Ovary (tissue), 9 donors: ENCODE data around the gene ZMIZ2. TPM values are rescaled to one million over a fixed set of nuclear protein-coding genes. Genes with fewer than 3 reads are reported as not detected.
A peak's percentile ranks its signal among the peaks of the same experiment; 100 is the strongest.

Experiments used
- DNase-seq, 5 donors: peaks; one replicate each; pipeline ENCODE4 v3.0.0-alpha.2; 2019 to 2020
- H3K27ac ChIP-seq, 2 donors: fragments of 200-600 bp; one replicate each; pipeline versions ENCODE4 v1.5.1 to v1.8.0; 2019 to 2022
- H3K27me3 ChIP-seq: fragments of 200-600 bp; one replicate; pipeline ENCODE4 v1.8.0; 2022
- H3K36me3 ChIP-seq: fragments of 200-600 bp; sonication (generic); one replicate; pipeline ENCODE4 v1.5.1; 2019
- H3K4me1 ChIP-seq: one replicate; pipeline ENCODE4 v1.8.1; 2013; ENCODE audit warnings: mild to moderate bottlenecking, moderate library complexity; ENCODE audit not compliant: insufficient read depth
- H3K4me3 ChIP-seq: fragments of 200-600 bp; sonication (generic); one replicate; pipeline ENCODE4 v1.5.1; 2017
- H3K9me3 ChIP-seq, 2 donors: fragments of 200-600 bp in 1 of 2; sonication (generic) in 1 of 2; one replicate each; pipeline versions ENCODE4 v1.5.1 to v1.8.1; 2013 to 2019; ENCODE audit warnings: mild to moderate bottlenecking in 1 of 2, moderate library complexity in 1 of 2
- EP300 ChIP-seq: sonication (generic); formaldehyde crosslinking; IDR thresholded peaks from one replicate; pipeline ENCODE4 v1.6.1; 2017; ENCODE audit warnings: antibody characterized with exemption
- POLR2A ChIP-seq: fragments of 450-650 bp; IDR thresholded peaks from one replicate; pipeline ENCODE4 v1.6.1; 2017; ENCODE audit warnings: antibody characterized with exemption, mild to moderate bottlenecking, moderate library complexity
- WGBS, 3 donors: extraction: QIAGEN DNeasy Blood & Tissue Kit in 1 of 3; methylation state at CpG; one replicate each; pipeline versions ENCODE4 v1.1.5 to v1.1.7; 2013 to 2017; 5-methylcytosine and 5-hydroxymethylcytosine counted together
- intact Hi-C, 4 donors: fragments of 100-400 bp; cut with DNase I; formaldehyde crosslinking; loops; one replicate each; pipeline versions ENCODE4 v1.11.0 to v1.15.1; 2022 to 2023
- polyA plus RNA-seq, 2 donors: library from polyadenylated mRNA; stranded (reverse); fragments of 200-250 nt in 1 of 2; fragments of 350-450 nt in 1 of 2; fragmentation: Illumina TruSeq in 1 of 2; extraction: RNeasy Lipid Tissue Mini Kit (QIAGEN cat#74804) in 1 of 2; gene quantifications; one replicate each; pipeline ENCODE4 v1.2.3, GENCODE V29; 2013 to 2014
- total RNA-seq, 7 donors: library from RNA; depleted of rRNA in 2 of 7; stranded (reverse); fragments of >200 nt in 2 of 7; fragmentation: NEBNext Ultra II Directional in 3 of 7; extraction: Animal tissue kit (Norgen Biotek cat#: 25700) in 3 of 7; gene quantifications; one replicate each; pipeline versions ENCODE4 v1.1.0 to v1.2.4, GENCODE V29; 2016 to 2023
- TF ChIP-seq, protein P1 (sequence below), 3 donors: fragments of 450-650 bp in 2 of 3; fragments of 200-600 bp in 1 of 3; IDR thresholded peaks; one replicate each; pipeline versions ENCODE4 v1.5.1 to v1.8.0; 2016 to 2022; ENCODE audit warnings: antibody characterized with exemption in 3 of 3, mild to moderate bottlenecking in 1 of 3
- donor health status: DM: no; HTN: no; CAD: no; lungs with moderate emphysema.
- donor health status: DM: no; HTN: no; CAD: no.
- donor health status: Bipolar disorder and iron deficiency.
- donor health status: DM: yes; HTN: yes; CAD: no.
- donor health status: DM: no; HTN: no; CAD: no.
- donor health status: DM: yes; HTN: yes; CAD: no.

The ZMIZ2 gene
- total and polyA plus RNA-seq, 9 donors, result 12.7 to 85.5 (median 68.5) TPM

DNA sequence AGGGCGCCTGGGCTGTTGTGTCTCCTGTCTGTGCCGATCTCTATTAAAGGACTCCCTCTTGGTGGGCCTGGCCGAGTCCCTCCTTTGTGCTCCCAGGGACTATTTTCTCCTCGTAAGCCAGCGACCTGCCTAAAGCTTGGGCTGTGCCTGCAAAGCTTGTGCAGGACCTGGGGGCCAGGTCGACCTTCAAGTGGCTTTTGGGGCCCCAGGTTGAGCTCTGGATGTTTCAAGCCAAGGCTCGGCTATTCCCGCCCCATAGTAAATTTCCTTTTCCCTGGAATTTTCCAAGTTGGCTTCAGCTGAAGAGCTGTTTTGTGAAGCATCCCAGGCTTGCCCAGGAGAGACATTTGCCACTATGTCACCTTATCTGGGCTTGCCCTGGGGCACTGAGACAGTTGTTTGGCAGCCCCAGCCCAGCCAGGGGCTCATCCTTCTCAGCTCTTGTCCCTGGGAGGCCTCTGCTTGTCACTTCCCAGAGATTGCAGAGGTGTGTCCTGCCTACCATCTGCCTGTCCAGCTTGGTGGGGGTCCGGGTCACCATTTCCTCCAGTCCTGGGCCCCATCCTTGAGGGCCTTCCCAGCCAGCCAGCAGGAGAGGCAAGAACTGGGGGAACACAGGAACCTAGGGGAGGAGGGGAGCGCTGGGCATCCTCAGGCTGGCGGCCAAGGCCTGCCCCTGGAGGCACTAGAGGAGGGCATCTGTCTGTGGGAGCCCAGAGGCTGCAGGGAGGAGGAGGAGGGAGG lies 20.2 kb downstream of the ZMIZ2 start:
- peak in 1 of 5 donors; percentile 56 for DNase-seq
- TF ChIP-seq EP300 (no peak), POLR2A (no peak)
- TF ChIP-seq, protein P1, sequence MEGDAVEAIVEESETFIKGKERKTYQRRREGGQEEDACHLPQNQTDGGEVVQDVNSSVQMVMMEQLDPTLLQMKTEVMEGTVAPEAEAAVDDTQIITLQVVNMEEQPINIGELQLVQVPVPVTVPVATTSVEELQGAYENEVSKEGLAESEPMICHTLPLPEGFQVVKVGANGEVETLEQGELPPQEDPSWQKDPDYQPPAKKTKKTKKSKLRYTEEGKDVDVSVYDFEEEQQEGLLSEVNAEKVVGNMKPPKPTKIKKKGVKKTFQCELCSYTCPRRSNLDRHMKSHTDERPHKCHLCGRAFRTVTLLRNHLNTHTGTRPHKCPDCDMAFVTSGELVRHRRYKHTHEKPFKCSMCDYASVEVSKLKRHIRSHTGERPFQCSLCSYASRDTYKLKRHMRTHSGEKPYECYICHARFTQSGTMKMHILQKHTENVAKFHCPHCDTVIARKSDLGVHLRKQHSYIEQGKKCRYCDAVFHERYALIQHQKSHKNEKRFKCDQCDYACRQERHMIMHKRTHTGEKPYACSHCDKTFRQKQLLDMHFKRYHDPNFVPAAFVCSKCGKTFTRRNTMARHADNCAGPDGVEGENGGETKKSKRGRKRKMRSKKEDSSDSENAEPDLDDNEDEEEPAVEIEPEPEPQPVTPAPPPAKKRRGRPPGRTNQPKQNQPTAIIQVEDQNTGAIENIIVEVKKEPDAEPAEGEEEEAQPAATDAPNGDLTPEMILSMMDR (IDR thresholded peaks at IDR 0.05), result no peak
- intact Hi-C loops, result loop anchor here in 1 of 4 donors (2.0 kb wide), 1 partner anchor 18 kb away; no protein-coding TSS in a partner anchor
- Histone ChIP-seq H3K9me3 (no peaks in the 10 kb centered on the region), H3K4me1 (peaks cover 12% of the 10 kb centered on the region), H3K27me3 (no peaks in the 10 kb centered on the region), H3K27ac (peak overlapping the region in 1 of 2 donors; percentile 73), H3K36me3 (no peaks in the 10 kb centered on the region), H3K4me3 (no peak overlapping the region)
- 23 to 33% (median 25%) methylated on average over 11 of the region's 11 CpGs for WGBS, 3 donors

DNA sequence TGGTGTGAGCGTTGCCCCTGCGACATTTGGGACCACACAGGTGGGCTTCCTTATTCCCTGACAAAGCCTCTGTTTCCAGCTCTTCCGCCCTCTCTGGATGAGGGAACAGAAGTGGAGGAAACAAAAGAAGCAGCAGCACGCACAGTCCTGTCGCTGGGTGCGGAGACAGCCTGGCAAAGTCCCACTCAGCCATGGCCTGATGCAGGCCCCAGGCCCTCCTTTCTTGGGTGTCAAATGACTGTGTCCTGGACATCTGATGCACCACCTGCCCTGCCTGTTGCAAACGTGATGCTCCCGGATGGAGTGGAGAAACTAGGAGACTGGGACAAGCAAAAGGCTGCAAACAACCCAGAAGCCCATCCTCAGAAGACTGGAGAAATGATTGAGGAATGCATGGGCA lies 20.7 kb downstream of the ZMIZ2 start:
- Histone ChIP-seq H3K4me3 (no peak overlapping the region), H3K36me3 (no peaks in the 10 kb centered on the region), H3K4me1 (peaks cover 12% of the 10 kb centered on the region), H3K27me3 (no peaks in the 10 kb centered on the region), H3K27ac (peak overlapping the region in 1 of 2 donors; percentile 73), H3K9me3 (no peaks in the 10 kb centered on the region)
- 57 to 64% (median 57%) methylated on average over 8 of the region's 8 CpGs for WGBS, 3 donors
- TF ChIP-seq, protein P1 (IDR thresholded peaks at IDR 0.05), result no peak
- TF ChIP-seq POLR2A (no peak), EP300 (no peak)
- intact Hi-C loops, result loop anchor here in 1 of 4 donors (2.0 kb wide), 1 partner anchor 19 kb away; no protein-coding TSS in a partner anchor
- DNase-seq, result no peak

DNA sequence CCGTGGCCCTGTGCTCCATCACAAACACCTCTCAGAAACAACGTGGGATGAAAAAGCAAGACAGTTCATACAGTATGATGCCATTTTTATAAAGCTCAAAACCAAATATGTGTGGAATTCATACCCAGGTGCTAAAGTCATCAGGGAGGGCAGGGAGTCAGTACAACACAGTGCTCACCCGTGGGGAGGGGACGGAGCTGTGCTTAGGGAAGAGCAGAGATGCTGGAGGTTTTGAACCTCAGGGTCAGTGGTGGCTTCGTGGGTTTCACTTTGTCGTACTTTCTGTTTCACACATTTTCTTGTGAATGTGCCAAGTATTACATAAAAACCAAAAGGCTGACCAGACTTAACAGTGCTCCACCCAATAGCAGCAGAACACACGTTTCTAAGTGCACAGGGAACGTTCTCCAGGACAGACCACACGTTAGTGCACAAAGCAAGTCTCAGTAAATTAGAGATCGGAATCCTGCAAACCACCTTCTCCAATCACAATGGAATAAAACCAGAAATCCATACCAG lies 21.2 kb downstream of the ZMIZ2 start:
- intact Hi-C loops, result loop anchor here in 1 of 4 donors (2.0 kb wide), 1 partner anchor 19 kb away; no protein-coding TSS in a partner anchor
- no peaks in the 10 kb centered on the region for H3K36me3 ChIP-seq
- peaks cover 12% of the 10 kb centered on the region for H3K4me1 ChIP-seq
- no peak for DNase-seq
- no peak for TF ChIP-seq POLR2A
- TF ChIP-seq, protein P1 (IDR thresholded peaks at IDR 0.05), result no peak
- no peak for TF ChIP-seq EP300
- peak overlapping the region in 1 of 2 donors; percentile 73 for H3K27ac ChIP-seq
- 7 to 10% (median 8%) methylated on average over 10 of the region's 10 CpGs for WGBS, 3 donors
- no peaks in the 10 kb centered on the region for H3K27me3 ChIP-seq
- no peak overlapping the region for H3K4me3 ChIP-seq
- H3K9me3 ChIP-seq, result no peaks in the 10 kb centered on the region

DNA sequence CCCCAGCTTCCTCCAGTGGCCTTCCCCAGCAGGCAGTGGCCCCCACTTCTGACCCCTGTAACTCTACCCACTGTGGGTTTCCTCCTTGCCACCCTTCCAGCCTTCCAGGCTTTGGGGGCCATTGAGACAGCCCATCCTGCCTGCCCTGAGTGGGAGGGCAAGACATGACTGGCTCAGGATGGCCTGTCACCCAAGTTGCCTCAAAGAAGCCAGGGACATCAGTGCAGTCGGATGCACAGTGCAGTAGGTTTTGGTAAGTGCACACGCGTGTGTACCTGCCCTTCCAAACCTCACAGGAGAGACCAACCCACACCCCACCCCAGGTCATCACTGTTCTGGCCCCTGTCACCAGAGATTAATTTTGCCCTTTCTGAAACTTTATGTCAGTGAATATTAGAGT lies 22.7 kb downstream of the ZMIZ2 start:
- intact Hi-C loops, result no loop called here
- Histone ChIP-seq H3K27ac (no peak overlapping the region), H3K4me3 (no peak overlapping the region), H3K27me3 (no peaks in the 10 kb centered on the region), H3K36me3 (no peaks in the 10 kb centered on the region), H3K4me1 (peaks cover 12% of the 10 kb centered on the region), H3K9me3 (no peaks in the 10 kb centered on the region)
- DNase-seq, result no peak
- WGBS, 3 donors, result 51 to 83% (median 80%) methylated on average over 3 of the region's 3 CpGs
- TF ChIP-seq, protein P1 (IDR thresholded peaks at IDR 0.05), result no peak
- TF ChIP-seq EP300 (no peak), POLR2A (no peak)
